Peyer's patch (tissue), 4 donors: ENCODE results near the gene ELK3. TPM values are rescaled to one million over a fixed set of nuclear protein-coding genes. Genes with fewer than 3 reads are reported as not detected.

Experiments
- DNase-seq, 3 donors: peaks; one replicate each; pipeline ENCODE4 v3.0.0-alpha.2; 2017 to 2019
- H3K27ac ChIP-seq, 4 donors: fragments of 200-600 bp; sonication (generic); one replicate each; pipeline ENCODE4 v1.5.1; 2016 to 2019
- H3K27me3 ChIP-seq, 2 donors: fragments of 200-600 bp; sonication (generic); one replicate each; pipeline ENCODE4 v1.5.1; 2019
- H3K36me3 ChIP-seq, 3 donors: fragments of 200-600 bp; sonication (generic); one replicate each; pipeline ENCODE4 v1.5.1; 2016 to 2019
- H3K4me1 ChIP-seq, 4 donors: fragments of 200-600 bp; sonication (generic); one replicate each; pipeline ENCODE4 v1.5.1; 2016 to 2019
- H3K4me3 ChIP-seq, 4 donors: fragments of 200-600 bp; sonication (generic); 1 replicate in 3 of 4; 2 replicates in 1 of 4; pipeline ENCODE4 v1.5.1; 2016 to 2019; ENCODE audit warnings: mild to moderate bottlenecking in 1 of 4
- H3K9me3 ChIP-seq, 4 donors: fragments of 200-600 bp; sonication (generic); one replicate each; pipeline ENCODE4 v1.5.1; 2016 to 2019; ENCODE audit warnings: mild to moderate bottlenecking in 1 of 4
- CTCF ChIP-seq, 6 experiments: fragments of 450-650 bp in 4 of 6; fragments of 200-600 bp in 2 of 6; sonication (generic) in 1 of 6; IDR thresholded peaks; one replicate each; pipeline ENCODE4 v1.5.1; 2017 to 2019; ENCODE audit warnings: antibody characterized with exemption in 6 of 6, mild to moderate bottlenecking in 3 of 6, moderate library complexity in 1 of 6
- POLR2A ChIP-seq, 2 donors: fragments of 450-650 bp; IDR thresholded peaks; one replicate each; pipeline ENCODE4 v1.5.1; 2017; ENCODE audit warnings: antibody characterized with exemption in 2 of 2, mild to moderate bottlenecking in 2 of 2, moderate library complexity in 2 of 2
- total RNA-seq, 4 donors: library from RNA; depleted of rRNA; stranded (reverse); fragments of >200 nt; gene quantifications; one replicate each; pipeline ENCODE4 v1.1.0, GENCODE V29; 2016

The ELK3 gene
- total RNA-seq, 4 donors from 2014 or later: 5.1 to 23.9 (median 9.4) TPM

DNA sequence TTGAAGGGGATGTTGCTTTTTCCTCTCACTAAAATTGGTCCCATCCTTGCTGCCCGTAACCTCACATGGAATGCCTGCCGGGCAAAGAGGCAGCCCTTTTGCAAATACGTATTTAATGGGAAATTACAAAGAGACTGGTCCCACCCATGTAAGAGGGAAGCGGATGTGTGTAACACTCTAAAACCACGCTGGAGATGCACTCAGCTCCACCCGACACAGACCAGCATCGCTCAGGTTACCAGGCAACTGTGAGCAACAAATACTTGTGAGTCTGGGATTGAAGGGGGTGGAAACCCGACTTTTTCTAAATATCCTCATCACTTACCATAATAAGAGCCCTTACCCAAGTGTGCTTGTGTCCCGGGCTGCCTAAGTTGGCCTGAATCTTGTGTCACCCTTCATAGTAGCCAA, 47.7 kb downstream of the ELK3 start:
- H3K27ac ChIP-seq: peak overlapping the region; percentile 31 to 86 (median 67)
- peaks cover 0 to 53% (median 4%) of the 10 kb centered on the region in 4 donors for H3K4me1 ChIP-seq
- no peaks in the 10 kb centered on the region for H3K9me3 ChIP-seq

GRCh38 chr12:96242597-96242996, 48.4 kb downstream of the ELK3 start:
- peak overlapping the region; percentile 31 to 86 (median 59) for H3K27ac ChIP-seq
- DNase-seq: no peak

More for the DNA sequence above, 47.7 kb downstream of the ELK3 start:
- Histone ChIP-seq H3K36me3 (peaks cover 0 to under 1% (median 0%) of the 10 kb centered on the region in 3 donors), H3K27me3 (no peaks in the 10 kb centered on the region), H3K4me3 (no peak overlapping the region)
- TF ChIP-seq CTCF (IDR thresholded peaks at IDR 0.05) (no peak), POLR2A (IDR thresholded peaks at IDR 0.05) (no peak)
- peak in 2 of 3 donors; percentile 41 to 77 for DNase-seq

DNA sequence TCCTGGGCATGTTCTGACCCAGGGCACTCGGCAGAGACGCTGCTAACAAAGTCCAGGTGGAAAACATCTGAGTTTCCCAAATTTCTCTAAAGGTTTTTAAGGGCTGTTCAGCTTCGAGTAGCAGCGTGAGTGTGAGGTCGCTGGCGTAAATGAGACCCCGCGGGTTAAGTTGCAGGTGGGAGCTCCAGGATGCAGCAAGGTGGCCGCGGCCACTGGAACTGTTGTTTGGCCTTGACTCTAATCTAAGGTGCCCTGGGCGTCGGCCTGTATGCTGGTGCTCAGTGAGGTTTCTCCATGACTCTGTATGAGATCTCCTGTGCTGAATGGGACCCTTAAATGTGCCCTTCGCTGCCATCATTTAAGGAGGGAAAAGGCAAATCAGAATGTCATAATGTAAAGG, 50.7 kb downstream of the ELK3 start:
- Histone ChIP-seq H3K27me3 (no peaks in the 10 kb centered on the region), H3K4me1 (peaks cover 0 to 24% (median 0%) of the 10 kb centered on the region in 4 donors), H3K4me3 (no peak overlapping the region), H3K36me3 (peaks cover 0 to 15% (median 0%) of the 10 kb centered on the region in 3 donors), H3K27ac (peak overlapping the region in 1 of 4 donors; percentile 15), H3K9me3 (no peaks in the 10 kb centered on the region)
- no peak for DNase-seq
- TF ChIP-seq POLR2A (IDR thresholded peaks at IDR 0.05) (no peak), CTCF (IDR thresholded peaks at IDR 0.05) (no peak)

More at GRCh38 chr12:96242597-96242996, 48.4 kb downstream of the ELK3 start:
- no peak overlapping the region for H3K4me3 ChIP-seq
- TF ChIP-seq POLR2A (IDR thresholded peaks at IDR 0.05) (no peak), CTCF (IDR thresholded peaks at IDR 0.05) (no peak)
- peaks cover 0 to 46% (median 3%) of the 10 kb centered on the region in 4 donors for H3K4me1 ChIP-seq
- H3K36me3 ChIP-seq: peaks cover 0 to 8% (median 0%) of the 10 kb centered on the region in 3 donors
- H3K9me3 ChIP-seq: no peaks in the 10 kb centered on the region
- no peaks in the 10 kb centered on the region for H3K27me3 ChIP-seq

DNA sequence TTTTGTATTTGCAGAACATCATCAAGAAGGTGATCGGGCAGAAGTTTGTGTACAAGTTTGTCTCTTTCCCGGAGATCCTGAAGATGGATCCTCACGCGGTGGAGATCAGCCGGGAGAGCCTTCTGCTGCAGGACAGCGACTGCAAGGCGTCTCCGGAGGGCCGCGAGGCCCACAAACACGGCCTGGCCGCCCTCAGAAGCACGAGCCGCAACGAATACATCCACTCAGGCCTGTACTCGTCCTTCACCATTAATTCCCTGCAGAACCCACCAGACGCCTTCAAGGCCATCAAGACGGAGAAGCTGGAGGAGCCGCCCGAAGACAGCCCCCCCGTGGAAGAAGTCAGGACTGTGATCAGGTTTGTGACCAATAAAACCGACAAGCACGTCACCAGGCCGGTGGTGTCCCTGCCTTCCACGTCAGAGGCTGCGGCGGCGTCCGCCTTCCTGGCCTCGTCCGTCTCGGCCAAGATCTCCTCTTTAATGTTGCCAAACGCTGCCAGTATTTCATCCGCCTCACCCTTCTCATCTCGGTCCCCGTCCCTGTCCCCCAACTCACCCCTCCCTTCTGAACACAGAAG, 52.8 kb downstream of the ELK3 start:
- peaks cover 0 to 18% (median 0%) of the 10 kb centered on the region in 3 donors for H3K36me3 ChIP-seq
- DNase-seq: no peak
- H3K4me1 ChIP-seq: peaks cover 0 to 8% (median 0%) of the 10 kb centered on the region in 4 donors
- TF ChIP-seq CTCF (IDR thresholded peaks at IDR 0.05) (no peak), POLR2A (IDR thresholded peaks at IDR 0.05) (no peak)
- no peak overlapping the region for H3K4me3 ChIP-seq
- H3K9me3 ChIP-seq: no peaks in the 10 kb centered on the region
- H3K27me3 ChIP-seq: no peaks in the 10 kb centered on the region
- no peak overlapping the region for H3K27ac ChIP-seq

GRCh38 chr12:96247563-96247962, 53.4 kb downstream of the ELK3 start:
- Histone ChIP-seq H3K27me3 (no peaks in the 10 kb centered on the region), H3K4me3 (no peak overlapping the region), H3K27ac (no peak overlapping the region), H3K36me3 (peaks cover 0 to 18% (median 0%) of the 10 kb centered on the region in 3 donors), H3K9me3 (no peaks in the 10 kb centered on the region), H3K4me1 (peaks cover 0 to 3% (median 0%) of the 10 kb centered on the region in 4 donors)
- no peak for DNase-seq
- TF ChIP-seq POLR2A (IDR thresholded peaks at IDR 0.05) (no peak), CTCF (IDR thresholded peaks at IDR 0.05) (no peak)
